NCI-H69 (cell line): ENCODE measurements around the gene CDC42EP2.
A peak's percentile ranks its signal among the peaks of the same experiment; 100 is the strongest.

Experiments
- DNase-seq: peaks from one replicate; lab custom pipeline; 2025; lab: John Stamatoyannopoulos, UW

CDC42EP2 gene

DNA sequence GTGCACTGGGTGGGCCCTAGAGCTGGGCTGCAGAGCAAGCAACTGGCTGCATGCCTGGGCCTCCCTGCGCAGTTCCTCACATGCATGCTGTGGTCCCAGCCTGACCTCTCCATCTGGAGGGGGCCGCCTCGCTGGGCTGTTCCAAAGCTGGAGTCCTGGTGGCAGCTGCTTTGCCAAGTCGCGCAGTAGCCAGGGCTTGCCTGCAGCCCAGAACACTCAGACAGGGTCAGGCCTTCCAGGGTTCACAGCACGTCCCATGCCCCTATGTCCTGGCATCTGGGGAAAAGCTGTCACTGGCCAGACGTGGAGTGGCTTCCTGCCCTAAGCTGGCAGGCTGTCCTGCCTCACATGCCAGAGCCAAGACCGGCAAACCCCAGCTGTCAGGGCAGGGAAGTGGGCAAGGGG, 16.5 kb upstream of the CDC42EP2 start:
- DNase-seq: no peak

DNA sequence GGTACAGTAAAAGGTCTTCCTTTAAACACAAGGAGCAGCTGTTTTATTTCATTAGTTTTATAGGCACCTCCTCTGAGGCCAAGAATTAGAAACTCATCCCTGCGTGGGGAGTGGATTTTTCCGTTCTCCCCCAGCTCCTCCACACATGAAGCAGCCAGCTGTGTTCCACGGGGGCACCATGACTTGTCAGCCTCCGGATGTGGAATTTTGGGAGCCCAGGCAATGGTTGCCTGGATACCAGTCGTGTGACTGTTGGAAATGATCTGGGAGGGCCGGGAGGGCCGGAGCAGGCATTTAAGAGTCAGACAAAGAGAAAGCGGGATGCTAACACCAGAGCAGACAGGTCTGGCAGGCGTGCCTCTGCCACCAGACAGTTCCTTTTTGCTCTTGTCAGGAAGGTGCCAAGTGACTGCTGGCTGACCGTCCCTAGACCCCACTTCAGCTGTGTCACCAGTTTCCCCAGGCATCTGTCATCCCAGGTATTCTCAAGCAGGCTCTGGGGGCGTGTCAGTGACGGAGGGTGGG, 15.9 kb upstream of the CDC42EP2 start:
- DNase-seq: no peak

DNA sequence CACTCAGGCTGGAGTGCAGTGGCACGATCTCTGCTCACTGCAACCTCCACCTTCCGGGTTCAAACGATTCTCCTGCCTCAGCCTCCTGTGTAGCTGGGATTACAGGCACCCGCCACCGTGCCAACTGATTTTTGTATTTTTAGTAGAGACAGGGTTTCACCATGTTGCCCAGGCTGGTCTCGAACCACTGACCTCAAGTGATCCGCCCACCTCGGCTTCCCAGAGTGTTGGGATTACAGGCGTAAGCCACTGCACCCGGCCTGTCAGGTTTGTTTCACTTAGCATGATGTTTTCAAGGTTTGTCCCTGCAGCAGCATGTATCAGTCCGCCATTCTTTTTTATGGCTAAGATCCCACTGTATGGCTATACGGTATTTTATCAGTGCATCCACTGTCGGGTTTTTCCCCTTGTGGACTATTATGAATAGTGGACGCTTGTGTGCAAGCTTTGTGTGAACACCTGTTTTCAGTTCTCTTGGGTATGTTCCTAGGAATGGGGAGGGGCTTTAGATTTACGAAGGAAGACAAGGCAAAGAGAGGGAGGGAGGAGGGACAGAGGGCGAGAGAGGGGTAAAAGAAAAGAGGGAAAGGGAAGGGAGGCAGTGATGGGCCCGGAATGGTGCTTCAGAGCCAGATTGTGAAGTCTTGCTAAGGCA, 13.9 kb upstream of the CDC42EP2 start:
- peak; percentile 19 for DNase-seq

DNA sequence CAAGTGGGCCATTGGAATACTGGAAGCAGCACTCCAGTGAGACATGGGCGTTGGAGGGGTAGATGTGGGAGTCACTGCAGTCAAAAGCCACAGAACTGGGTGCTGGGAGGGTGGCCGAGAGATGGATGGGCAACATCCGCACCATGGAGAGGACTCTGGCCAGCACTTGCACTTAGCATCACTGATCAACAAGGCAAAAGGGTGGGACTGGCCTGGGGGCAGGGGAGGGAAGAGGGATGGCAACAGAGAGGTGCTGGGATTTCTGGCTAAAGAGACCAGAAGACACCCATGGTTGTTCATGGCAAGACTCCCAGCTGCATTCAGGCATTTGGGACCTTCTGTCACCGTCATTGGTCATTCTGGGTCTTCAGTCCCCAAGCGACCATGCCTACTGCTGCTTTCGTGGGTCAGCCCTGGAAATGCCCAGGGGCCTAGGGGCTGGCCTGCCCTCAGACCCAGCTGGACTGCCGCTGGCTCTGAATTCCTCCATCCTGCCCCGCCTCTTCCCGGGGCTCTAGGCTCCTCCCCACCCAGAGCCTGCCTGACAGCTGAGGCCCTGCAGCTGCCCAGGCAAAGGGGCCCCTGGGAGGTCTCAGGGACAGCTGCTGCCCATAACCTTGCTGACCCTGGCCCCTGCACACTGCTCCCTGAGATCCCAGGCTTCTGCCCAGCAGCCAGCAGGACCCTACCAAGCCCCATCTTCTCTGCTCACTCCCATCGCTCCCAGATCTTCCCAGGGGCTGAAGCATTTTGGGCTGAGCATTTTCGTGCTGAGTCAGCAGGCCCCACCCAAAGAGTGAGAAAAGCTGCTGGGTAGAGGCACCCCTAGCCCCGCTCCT, 13.0 kb upstream of the CDC42EP2 start:
- DNase-seq: peak; percentile 50

DNA sequence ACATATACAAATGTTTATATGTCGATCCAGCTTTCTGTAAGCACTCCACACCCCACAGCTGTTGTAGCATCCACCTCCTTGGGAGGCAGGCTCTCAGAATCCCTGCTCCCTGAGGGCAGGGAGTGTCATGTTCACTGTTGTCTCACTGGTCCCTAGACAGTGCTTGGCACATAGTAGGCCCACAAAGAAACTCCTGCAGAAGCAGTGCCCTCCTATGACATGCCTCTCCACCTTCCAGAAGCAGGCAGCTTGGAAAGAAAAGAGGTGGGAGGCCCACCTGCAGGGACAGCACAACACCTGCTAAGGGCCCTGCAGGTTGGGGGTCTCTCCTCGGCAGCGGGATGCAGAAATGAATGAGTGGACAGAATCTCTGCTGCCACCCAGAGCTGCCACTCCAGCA, 11.1 kb upstream of the CDC42EP2 start:
- DNase-seq: no peak

DNA sequence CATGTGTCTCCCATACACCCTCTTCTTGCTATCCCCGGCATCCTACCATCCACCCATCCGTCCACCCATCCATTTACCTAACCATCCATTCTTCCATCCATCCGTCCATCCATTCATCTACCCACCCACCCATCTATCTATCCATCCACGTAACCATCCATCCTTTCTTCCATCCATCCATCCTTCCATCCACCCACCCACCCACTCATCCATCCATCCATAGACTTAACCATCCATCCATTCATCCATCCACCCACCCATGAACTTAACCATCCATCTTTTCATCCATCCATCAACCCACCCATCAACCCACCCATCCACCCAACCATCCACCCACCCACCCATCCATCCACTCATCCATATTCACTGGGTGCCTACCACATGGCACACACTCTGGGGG, 10.6 kb upstream of the CDC42EP2 start:
- DNase-seq: no peak

DNA sequence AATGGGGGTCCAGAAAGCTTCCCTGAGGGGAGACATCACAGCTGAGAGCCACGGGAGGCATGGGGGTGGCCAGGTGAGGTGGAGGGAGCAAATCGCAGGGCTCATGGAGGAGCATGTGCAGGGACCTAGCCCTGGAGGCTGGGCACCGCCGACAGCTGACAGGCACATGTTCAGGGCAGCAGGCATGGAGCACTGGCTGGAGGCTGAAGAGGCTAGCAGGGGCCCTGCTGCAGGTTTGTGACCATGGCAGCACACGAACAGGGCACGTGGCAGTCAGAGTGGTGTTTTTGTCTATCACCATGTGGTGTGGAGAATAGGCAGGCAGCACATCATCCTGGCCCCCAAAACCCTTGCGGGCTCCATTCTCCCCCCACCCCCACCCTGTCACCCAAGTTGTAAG, 10.1 kb upstream of the CDC42EP2 start:
- DNase-seq: no peak

DNA sequence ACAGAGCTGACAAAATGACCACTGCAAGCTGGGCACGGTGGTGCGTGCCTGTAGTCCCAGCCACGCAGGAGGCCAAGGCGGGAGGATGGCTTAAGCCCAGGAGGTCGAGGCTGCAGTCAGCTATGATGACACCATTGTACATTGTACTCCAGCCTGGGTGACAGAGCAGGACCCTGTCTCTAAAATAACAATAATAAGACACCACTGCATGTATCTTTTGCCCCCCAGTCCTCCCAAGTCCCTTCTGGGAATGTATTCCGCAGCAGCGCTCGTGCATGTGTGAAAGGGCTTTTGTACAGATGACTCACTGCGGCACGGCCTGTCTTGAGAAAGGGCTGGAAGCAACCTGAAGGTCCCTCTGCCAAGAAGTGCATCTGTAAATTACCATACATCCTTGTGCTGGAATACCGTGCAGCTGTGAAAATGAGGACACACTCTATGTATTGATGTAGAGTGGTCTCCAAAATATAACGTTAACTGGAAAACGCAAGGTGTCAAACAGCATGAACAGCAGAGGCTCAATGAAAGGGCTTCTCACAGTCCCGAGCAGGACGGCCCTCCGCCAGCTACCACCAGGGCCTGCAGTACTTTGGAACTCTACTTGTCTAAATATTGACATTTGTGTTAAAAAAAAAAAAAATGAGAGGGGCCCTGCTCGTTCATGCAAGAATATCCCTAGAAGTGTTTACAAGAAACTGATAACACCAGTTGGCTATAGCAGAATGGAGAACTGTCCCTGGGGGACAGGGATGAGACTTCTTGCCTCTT, 9.0 kb upstream of the CDC42EP2 start:
- DNase-seq: no peak

DNA sequence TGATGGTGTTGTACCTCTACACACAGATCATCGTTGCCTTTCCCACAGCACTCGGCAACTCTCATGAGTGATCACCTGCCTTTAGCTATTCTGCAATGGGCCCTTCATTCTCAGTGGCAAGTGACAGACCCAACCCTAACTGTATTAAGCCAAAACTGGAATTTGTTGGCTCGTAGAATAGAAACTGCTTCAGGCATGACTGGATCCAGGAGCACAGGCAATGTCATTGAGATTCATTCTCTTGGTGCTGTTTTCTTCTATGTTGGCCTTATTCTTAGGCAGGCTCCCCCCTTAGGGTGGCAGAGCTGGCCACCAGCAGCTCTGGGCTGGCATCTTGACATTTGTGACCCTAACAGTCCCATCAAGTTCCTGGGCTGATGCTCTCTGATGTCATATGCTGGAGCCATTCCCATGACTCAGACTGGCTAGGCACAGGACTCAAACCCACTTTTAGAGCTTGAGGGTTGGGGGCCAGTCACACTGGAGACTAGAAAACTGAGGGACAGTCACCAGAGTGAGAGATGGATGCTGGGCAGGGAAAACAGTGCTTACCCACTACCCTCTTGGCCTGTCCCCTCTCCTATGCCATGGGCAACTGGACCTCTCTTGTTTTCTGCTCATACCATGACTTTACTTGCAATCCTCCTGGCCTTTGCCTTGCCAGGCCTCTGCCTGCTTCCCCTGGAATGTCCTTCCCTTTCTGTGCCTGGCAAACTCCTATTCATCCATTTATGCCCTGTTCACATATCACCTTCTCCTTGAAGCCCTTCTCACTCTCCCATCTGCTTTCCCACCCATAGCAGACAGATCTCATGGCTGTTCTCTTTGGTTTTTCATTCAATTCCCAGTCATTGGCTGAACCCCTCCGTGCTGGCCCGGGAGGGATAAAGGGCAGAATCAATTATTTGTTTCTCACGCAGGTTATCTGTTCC, 7.1 kb upstream of the CDC42EP2 start:
- no peak for DNase-seq

DNA sequence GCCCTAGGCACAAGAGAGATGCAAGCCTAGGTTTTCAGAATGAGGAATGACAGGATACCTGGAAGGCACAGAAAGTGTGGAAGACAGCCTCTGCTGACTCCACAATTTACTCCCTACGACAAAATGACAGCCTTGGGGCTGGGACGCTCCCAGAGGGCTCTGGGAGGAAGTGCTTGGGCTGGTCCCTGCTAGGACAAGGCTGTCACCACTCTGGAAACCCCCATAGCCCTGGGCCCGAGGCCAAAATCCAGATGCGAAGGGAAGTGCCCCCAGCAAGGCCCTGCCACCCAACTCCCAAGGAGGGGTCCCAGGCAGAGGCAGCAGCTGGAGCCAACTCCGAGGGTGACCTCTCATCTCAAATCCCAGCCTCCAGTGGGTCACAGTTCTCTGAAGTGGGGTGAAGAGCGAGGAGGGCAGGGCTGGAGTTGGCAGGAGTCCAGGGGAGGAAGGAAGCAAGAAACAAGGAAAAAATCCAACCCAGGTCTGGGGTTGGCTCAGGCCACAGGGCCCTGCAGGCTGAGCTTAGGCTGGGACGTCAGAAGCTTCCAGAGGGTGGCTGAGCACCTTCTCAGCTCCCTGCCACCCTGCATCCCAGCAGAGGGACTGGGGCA, 6.3 kb upstream of the CDC42EP2 start:
- peak; percentile 58 for DNase-seq

DNA sequence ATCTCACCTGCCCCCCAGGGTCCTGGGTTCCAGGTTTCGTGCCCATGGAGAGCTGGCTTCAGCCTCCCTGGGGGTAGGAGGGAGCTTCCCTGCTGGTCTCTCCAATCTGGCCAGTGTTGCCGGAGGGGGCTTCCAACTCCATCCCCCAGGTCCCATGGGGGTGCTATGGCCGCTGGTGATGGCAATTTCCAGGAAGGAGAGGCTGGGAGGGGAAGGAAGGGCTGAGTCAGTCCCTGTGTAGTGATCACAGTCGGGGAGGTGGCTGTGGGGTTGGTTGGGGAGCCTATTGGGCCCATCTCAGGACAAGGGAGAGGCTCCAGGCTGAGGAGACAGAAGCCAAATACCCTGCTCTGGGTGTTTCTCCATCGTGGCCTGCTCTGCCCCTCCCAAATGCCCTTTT, 5.7 kb upstream of the CDC42EP2 start:
- DNase-seq: peak; percentile 31

DNA sequence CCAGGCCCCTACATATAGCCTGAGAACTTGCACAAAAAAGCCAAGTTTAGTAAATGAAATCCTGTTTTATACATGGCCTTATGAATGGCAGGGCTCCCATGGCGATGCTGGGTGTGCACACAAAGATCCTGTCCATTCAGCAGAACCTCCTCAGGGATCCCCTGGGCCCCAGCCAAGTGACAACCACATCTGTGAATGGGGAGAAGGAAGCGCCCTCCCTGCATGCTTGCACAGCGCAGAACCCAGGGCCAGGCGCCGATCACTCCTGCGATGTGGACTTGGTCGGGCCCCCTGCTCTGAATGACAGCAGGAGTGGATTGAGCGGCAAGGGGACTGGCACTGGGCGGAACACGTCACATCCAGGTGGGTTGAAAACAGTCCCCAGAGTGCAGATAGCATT, 4.5 kb upstream of the CDC42EP2 start:
- DNase-seq: peak; percentile 80

DNA sequence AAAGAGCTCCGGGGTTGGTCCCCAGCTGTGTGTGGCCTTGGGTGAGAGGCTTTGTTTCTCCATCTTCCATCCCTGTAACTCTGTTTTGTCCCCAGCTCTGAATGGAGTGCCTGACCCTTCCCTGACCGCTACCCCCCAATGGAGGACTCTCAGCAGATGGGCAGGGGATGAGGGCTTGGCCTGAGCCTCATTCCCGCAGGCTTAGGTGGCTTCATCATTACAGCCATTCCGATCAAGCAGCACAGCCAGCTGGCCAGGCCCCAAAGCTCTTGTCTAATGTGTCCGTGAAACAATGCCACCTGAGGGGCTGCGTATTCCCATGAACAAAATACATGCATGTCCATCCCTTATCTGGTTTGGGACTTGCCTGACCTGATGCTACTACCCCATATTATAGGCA, 3.9 kb upstream of the CDC42EP2 start:
- DNase-seq: peak; percentile 53

DNA sequence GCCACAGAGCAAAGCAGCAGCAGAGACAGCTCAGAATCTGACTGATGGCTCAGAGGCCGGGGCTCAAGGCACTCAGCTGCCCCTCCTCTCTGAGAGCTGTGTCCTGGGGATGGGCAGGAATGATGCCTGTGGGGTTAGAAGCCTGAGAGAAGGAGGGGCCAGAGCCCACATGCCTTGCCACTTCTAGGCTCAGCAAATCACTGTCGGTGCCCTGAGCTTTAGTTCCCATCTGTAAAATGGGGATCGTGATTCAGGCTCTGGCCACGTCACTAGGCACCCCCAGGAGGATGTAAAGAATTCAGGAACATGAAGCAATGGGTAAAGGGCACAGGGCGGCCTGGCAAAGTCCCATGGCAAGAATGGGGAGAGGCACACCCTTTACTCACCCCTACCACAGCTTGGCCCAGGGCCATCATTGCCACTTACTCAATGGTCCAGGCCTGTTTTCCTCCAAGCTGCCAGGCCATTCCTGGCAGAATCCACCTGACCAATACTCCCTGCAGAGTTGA, 3.4 kb upstream of the CDC42EP2 start:
- peak; percentile 55 for DNase-seq

DNA sequence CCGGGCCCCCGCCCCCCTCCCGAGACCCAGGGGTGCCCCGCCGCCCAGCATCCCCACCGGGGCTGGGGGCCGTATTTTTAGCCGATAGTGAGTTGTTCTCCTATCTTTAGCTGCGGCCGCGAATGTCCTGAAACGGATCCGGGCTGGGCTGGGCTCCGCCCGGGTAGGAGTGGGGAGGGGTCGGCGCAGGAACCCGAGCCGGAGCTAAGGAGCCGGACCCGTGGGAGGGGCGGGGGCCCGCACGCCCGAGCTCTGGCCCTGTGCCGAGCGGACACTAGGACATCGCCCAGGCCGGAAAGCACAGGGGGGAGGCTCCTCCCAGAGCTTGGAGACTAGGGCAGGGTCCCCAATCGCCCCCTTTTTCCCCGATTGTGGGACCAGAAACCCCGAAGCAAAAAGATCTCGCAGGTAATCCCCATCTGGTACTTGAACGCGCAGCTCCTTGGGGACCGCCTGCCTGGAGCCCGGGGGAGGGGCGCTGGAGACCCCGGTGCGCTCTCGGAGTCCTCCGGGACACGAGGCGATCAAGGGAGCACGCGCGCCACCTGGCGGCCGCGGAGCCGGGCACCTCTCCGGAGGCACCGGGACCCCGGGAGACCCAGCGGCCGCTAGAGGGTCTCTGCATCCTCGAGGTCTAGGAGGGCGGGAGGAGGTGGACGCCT, 669 bp downstream of the CDC42EP2 start:
- DNase-seq: peak; percentile 93

DNA sequence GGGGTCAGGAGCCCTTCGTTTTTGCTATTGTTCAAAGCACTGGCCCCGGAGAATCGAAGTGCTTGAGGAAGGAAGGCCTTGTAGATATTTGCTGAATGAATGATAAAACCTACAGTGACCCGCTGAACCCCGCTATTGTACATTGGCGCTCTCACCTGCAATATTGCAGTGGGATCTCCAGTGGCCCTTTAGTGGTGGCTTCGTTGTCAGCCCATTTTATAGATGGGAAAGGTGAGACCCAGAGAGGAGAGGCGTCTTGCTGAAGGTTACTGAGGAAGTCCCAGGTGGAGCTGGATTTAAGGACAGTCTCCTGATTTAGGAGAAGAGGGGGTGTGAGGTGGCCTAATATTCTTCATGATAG, 1.2 kb downstream of the CDC42EP2 start:
- DNase-seq: peak; percentile 67

DNA sequence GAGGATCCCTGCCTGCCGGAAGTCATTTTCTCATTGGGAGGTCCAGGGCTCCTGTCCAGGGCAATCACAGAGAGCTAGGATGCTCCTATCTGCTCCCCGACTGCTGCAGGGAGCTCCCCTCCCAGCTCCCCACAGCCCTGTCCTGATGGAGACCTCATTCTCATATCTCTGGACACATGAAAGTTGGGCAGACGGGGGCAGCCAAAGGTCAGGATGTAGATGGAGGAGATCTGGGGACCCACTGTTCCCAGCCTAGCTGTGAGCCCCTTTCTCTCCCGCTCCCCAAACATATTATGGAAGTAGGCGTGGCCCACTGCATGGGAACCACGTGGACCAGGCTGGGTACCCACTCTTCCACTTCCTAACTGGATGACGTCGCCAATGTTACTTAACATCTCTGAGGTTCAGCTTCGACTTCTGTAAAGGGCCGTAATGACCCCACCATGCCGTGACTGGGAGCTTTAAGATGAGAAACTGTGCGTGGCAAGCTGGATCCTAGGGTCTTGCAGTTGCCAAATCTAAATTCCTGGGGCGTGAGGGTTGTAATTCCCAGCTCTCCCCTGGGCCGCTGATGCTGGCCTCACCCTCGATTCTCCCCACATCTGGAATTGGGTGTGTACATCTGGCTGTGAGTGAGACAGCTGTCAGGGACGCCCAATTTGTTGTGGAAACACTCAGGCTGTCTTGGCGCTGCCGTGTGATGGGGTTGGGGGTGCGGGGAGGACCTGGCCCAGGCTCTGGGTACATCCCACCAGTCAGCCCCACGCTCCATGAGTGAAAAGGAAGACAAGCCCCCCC, 1.8 kb downstream of the CDC42EP2 start:
- DNase-seq: peak; percentile 70

DNA sequence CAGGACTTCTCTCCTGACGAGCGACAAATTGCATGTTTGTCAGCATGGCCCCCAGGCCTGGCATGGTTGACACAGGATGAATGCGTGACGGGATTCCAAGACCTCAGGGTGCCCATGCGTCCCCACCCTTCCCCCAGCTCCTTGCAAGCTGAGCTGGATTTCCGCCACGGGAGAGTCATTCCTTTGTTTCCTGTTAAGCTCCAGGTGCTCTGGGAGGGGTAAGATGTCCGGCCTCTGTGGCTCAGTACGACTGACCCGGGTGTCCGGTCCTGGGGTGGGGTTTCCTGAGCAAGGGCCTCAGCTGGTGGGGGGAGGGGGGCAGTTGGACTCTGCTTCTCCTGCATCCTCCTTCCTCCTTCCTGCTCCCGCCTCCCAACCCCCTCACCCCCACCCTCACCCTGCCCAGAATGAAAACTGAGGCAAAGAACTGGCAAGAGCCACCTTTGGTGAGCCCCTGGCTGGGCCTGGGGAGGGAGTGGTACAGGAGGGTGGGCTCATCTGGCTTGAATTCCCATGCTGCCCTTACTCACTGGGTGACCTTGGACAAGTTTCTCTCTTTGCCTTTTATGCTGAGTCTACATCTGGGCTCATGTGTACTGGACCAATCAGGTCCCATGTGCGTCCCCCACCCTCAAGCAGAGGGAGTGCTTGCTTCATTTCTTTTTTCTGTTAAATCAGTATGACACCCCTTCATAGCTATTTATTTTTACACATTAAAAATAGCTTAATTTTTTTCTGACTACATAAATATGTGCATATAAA, 2.5 kb downstream of the CDC42EP2 start:
- peak; percentile 95 for DNase-seq
